A673 (cell line): Measurements from ENCODE around the gene GBA3. TPM values are rescaled to one million over a fixed set of nuclear protein-coding genes. Genes with fewer than 3 reads are reported as not detected.

Experiments used
- BruUV-seq: library from RNA; stranded (reverse); fragments of 400-500 nt; replicated peaks from 2 replicates; lab custom pipeline; 2021; lab: Mats Ljungman, UMichigan
- CTCF ChIA-PET: fragments of 300-600 bp; sonication (Branson Sonifier 250); formaldehyde crosslinking; loops from one replicate; lab custom pipeline; 2022; ENCODE audit warnings: antibody characterized with exemption; lab: Charles Lee
- POLR2A ChIA-PET: fragments of 300-600 bp; sonication (Branson Sonifier 250); formaldehyde crosslinking; loops from one replicate; lab custom pipeline; 2022; ENCODE audit warnings: antibody characterized with exemption; ENCODE audit not compliant: low non-redundant PET; lab: Charles Lee
- DNase-seq: peaks from one replicate; pipeline ENCODE4 v3.0.0-alpha.2; 2015; ENCODE audit warnings: low spot score
- H3K27ac ChIP-seq: fragments of 200-600 bp; sonication (generic); 2 replicates; pipeline ENCODE4 v1.5.1; 2016; ENCODE audit warnings: mixed run types, low read depth, mild to moderate bottlenecking, mixed read lengths, antibody characterized with exemption, low read length; ENCODE audit not compliant: poor library complexity, severe bottlenecking
- H3K27me3 ChIP-seq: fragments of 200-600 bp; sonication (generic); replicated peaks from 2 replicates; pipeline ENCODE4 v1.6.1; 2017; ENCODE audit warnings: mixed run types, low read depth, mild to moderate bottlenecking, mixed read lengths, antibody characterized with exemption, low read length; ENCODE audit not compliant: insufficient read depth, poor library complexity
- H3K36me3 ChIP-seq: fragments of 200-600 bp; sonication (generic); 2 replicates; pipeline ENCODE4 v1.6.1; 2016; ENCODE audit warnings: mixed run types, mild to moderate bottlenecking, mixed read lengths, antibody characterized with exemption, low read length; ENCODE audit not compliant: insufficient read depth, poor library complexity, severe bottlenecking
- H3K4me1 ChIP-seq: fragments of 200-600 bp; sonication (generic); 2 replicates; pipeline ENCODE4 v1.6.1; 2017; ENCODE audit warnings: mixed run types, mild to moderate bottlenecking, mixed read lengths, antibody characterized with exemption, low read length; ENCODE audit not compliant: insufficient read depth, poor library complexity, severe bottlenecking
- H3K4me3 ChIP-seq: fragments of 200-600 bp; sonication (generic); 2 replicates; pipeline ENCODE4 v1.5.1; 2016; ENCODE audit warnings: low read depth, mixed run types, mild to moderate bottlenecking, mixed read lengths, low read length; ENCODE audit not compliant: poor library complexity, severe bottlenecking
- H3K9me3 ChIP-seq: fragments of 200-600 bp; sonication (generic); 2 replicates; pipeline ENCODE4 v1.6.1; 2016; ENCODE audit warnings: mixed run types, low read depth, mild to moderate bottlenecking, mixed read lengths, antibody characterized with exemption, low read length; ENCODE audit not compliant: poor library complexity, severe bottlenecking
- CTCF ChIP-seq: fragments of 300-800, 200-600 bp; sonication (generic); conservative IDR thresholded peaks from 2 replicates; pipeline ENCODE4 v1.5.1; 2017; ENCODE audit warnings: low read depth, mild to moderate bottlenecking, antibody characterized with exemption, low read length, moderate library complexity, mixed read lengths
- EZH2 ChIP-seq: fragments of 200-600 bp; sonication (generic); IDR thresholded peaks from 2 replicates; pipeline ENCODE4 v1.6.1; 2017; ENCODE audit warnings: borderline replicate concordance, low read depth, mild to moderate bottlenecking, mixed read lengths, antibody characterized with exemption, low read length; ENCODE audit not compliant: poor library complexity, severe bottlenecking
- intact Hi-C: fragments of 100-400 bp; cut with micrococcal nuclease; formaldehyde crosslinking; loops from one replicate; pipeline ENCODE4 v1.10.0; 2022; ENCODE audit not compliant: unreplicated experiment
- total RNA-seq: library from RNA; stranded (reverse); gene quantifications from 2 replicates; pipeline ENCODE4 v1.2.3, GENCODE V29; 2021

The GBA3 gene
- total RNA-seq, 1 experiment from 2014 or later: not detected

DNA sequence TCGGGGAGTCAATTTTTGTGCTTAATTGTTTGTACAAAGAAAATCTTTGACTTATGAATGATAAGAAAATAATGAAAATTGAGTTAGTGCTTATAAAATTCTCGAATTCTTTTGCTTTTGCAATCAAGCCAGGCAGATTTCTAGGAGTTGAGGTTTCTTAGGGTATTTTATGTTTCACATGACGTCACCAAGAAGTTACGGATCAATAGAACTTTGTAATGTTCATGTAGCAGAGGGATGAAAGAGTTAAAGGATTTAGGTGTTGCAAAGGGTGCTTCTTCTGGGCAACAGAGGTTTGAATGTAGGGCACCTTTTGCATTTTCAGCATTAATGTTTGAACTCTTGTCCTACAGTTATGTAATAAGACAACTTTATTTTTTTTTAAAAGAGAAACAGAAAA, 19.4 kb downstream of the GBA3 start:
- no peaks in the 10 kb centered on the region for H3K36me3 ChIP-seq
- POLR2A ChIA-PET: no interaction called here
- H3K4me3 ChIP-seq: no peak overlapping the region
- CTCF ChIA-PET: no interaction called here
- H3K9me3 ChIP-seq: no peaks in the 10 kb centered on the region
- no peak for TF ChIP-seq CTCF
- TF ChIP-seq EZH2: no peak
- no peaks in the 10 kb centered on the region for H3K4me1 ChIP-seq
- H3K27me3 ChIP-seq: no peaks in the 10 kb centered on the region
- no TSS peak for BruUV-seq
- no peak overlapping the region for H3K27ac ChIP-seq
- no peak for DNase-seq
- intact Hi-C loops: no loop called here

DNA sequence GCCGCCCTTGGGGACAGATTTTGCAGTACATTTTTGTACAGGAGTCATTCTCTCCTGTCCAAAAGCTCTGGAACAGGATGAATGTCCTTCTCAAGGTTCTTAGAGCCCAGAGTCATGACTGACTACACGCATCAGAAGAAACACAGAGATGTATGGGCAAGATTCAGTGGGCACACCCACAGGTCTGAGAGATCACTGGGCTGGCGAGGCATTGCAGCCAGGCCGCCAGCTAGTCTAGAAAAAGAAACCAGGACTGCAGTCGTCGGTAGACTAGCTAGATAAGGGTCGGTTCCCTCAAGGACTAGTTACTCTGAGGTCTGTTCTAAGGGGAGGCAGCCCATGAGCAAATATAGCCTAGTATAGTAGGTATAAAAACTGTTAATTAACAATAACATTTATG, 19.8 kb downstream of the GBA3 start:
- Histone ChIP-seq H3K4me3 (no peak overlapping the region), H3K27ac (no peak overlapping the region), H3K36me3 (no peaks in the 10 kb centered on the region), H3K4me1 (no peaks in the 10 kb centered on the region), H3K9me3 (no peaks in the 10 kb centered on the region), H3K27me3 (no peaks in the 10 kb centered on the region)
- intact Hi-C loops: no loop called here
- no TSS peak for BruUV-seq
- ChIA-PET POLR2A (no interaction called here), CTCF (no interaction called here)
- no peak for TF ChIP-seq CTCF
- TF ChIP-seq EZH2: no peak
- DNase-seq: no peak

DNA sequence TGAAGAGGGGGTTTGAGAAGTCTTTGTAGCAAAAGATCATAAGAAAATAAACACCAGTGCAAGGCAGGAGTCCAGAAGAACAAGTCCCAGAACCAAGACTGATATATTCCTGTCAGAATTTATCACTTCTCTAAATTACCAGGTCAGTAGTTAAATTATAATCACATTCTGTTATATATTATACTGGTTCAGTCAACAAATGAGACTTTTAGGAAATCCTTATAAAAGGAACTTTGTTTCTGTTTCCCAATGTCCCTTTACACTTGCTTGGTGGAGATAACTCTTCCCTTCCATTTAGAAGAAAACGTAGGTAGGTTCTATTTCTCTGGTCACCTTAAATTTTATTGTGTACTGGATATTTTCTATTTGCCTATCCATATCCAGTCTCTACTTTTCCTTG, 21.1 kb downstream of the GBA3 start:
- no peaks in the 10 kb centered on the region for H3K36me3 ChIP-seq
- no peak overlapping the region for H3K4me3 ChIP-seq
- no peak for DNase-seq
- H3K9me3 ChIP-seq: no peaks in the 10 kb centered on the region
- no peak overlapping the region for H3K27ac ChIP-seq
- POLR2A ChIA-PET: no interaction called here
- H3K4me1 ChIP-seq: no peaks in the 10 kb centered on the region
- intact Hi-C loops: no loop called here
- no peaks in the 10 kb centered on the region for H3K27me3 ChIP-seq
- CTCF ChIA-PET: no interaction called here
- BruUV-seq: no TSS peak
- TF ChIP-seq CTCF (no peak), EZH2 (no peak)
